HepG2 (cell line): ENCODE results near the gene HRC. TPM values are rescaled to one million over a fixed set of nuclear protein-coding genes. Genes with fewer than 3 reads are reported as not detected.

Source experiments
- CBX1 ChIP-seq: IDR thresholded peaks from one replicate; pipeline ENCODE4 v1.6.1; 2016; ENCODE audit warnings: antibody characterized with exemption, low read depth
- FOSL2 ChIP-seq: sonication (generic); formaldehyde crosslinking; IDR thresholded peaks from 2 replicates; pipeline ENCODE4 v1.4.0; 2020; ENCODE audit warnings: missing genetic modification reagents
- FOXO1 ChIP-seq: sonication (generic); formaldehyde crosslinking; IDR thresholded peaks from 2 replicates; pipeline ENCODE4 v1.4.0; 2020; ENCODE audit warnings: missing genetic modification reagents
- MEIS2 ChIP-seq: sonication (generic); formaldehyde crosslinking; IDR thresholded peaks from 2 replicates; pipeline ENCODE4 v1.9.0; 2021; ENCODE audit warnings: mild to moderate bottlenecking, missing genetic modification reagents
- NCOA5 ChIP-seq: sonication (generic); formaldehyde crosslinking; IDR thresholded peaks from 2 replicates; pipeline ENCODE4 v1.4.0; 2020; ENCODE audit warnings: missing genetic modification reagents
- NR2C2 ChIP-seq: sonication (generic); formaldehyde crosslinking; IDR thresholded peaks from 2 replicates; pipeline ENCODE4 v1.4.0; 2020; ENCODE audit warnings: missing genetic modification reagents, mild to moderate bottlenecking, moderate library complexity, borderline replicate concordance
- PCBP1 ChIP-seq: fragments of 200-400 bp; formaldehyde crosslinking; IDR thresholded peaks from 2 replicates; pipeline ENCODE4 v1.6.1; 2017; ENCODE audit warnings: mild to moderate bottlenecking, low read depth, low read length, borderline replicate concordance
- PHF5A ChIP-seq: IDR thresholded peaks from one replicate; pipeline ENCODE4 v1.6.1; 2018; ENCODE audit warnings: low read depth, missing genetic modification reagents; ENCODE audit not compliant: unreplicated experiment
- PRDM15 ChIP-seq: sonication (generic); formaldehyde crosslinking; IDR thresholded peaks from 2 replicates; pipeline ENCODE4 v1.4.0; 2020; ENCODE audit warnings: missing genetic modification reagents
- RELA ChIP-seq: sonication (generic); formaldehyde crosslinking; IDR thresholded peaks from 2 replicates; pipeline ENCODE4 v1.4.0; 2020; ENCODE audit warnings: missing genetic modification reagents
- STAG1 ChIP-seq: sonication (generic); formaldehyde crosslinking; IDR thresholded peaks from 2 replicates; pipeline ENCODE4 v1.4.0; 2020; ENCODE audit warnings: missing genetic modification reagents
- TP53 ChIP-seq: sonication (generic); formaldehyde crosslinking; conservative IDR thresholded peaks from 2 replicates; pipeline ENCODE4 v1.4.0; 2020; ENCODE audit warnings: missing genetic modification reagents
- YEATS2 ChIP-seq: sonication (generic); formaldehyde crosslinking; IDR thresholded peaks from 2 replicates; pipeline ENCODE4 v1.4.0; 2020; ENCODE audit warnings: missing genetic modification reagents, borderline replicate concordance
- ZBTB20 ChIP-seq: sonication (generic); formaldehyde crosslinking; IDR thresholded peaks from 2 replicates; pipeline ENCODE4 v1.8.1; 2023; ENCODE audit warnings: missing genetic modification reagents, low read depth, mild to moderate bottlenecking, borderline replicate concordance
- ZMAT3 ChIP-seq: sonication (generic); formaldehyde crosslinking; conservative IDR thresholded peaks from 2 replicates; pipeline ENCODE4 v1.7.0; 2021; ENCODE audit warnings: missing genetic modification reagents
- ZNF580 ChIP-seq: IDR thresholded peaks from 2 replicates; pipeline ENCODE4 v1.6.1; 2016; ENCODE audit warnings: low read depth, borderline replicate concordance
- ZNF780A ChIP-seq: sonication (generic); formaldehyde crosslinking; IDR thresholded peaks from 2 replicates; pipeline ENCODE4 v1.8.0; 2022; ENCODE audit warnings: mild to moderate bottlenecking, missing genetic modification reagents, moderate library complexity
- ZNF816 ChIP-seq: sonication (generic); formaldehyde crosslinking; IDR thresholded peaks from 2 replicates; pipeline ENCODE4 v1.8.0; 2022; ENCODE audit warnings: missing genetic modification reagents, mild to moderate bottlenecking, borderline replicate concordance
- polyA plus RNA-seq, 8 experiments: library from polyadenylated mRNA; depleted of rRNA in 3 of 8; stranded (reverse) in 7 of 8; unstranded in 1 of 8; fragments of >200 nt; fragmentation: Illumina TruSeq in 4 of 8; extraction: Trizol in 4 of 8; gene quantifications; 2 replicates each; pipeline versions ENCODE4 v1.2.1 to v1.2.3, GENCODE V29; 2011 to 2016; ENCODE audit warnings: low read depth in 4 of 8, missing spikeins in 1 of 8, mixed read lengths in 1 of 8; ENCODE audit not compliant: insufficient read depth in 1 of 8
- total RNA-seq, 5 experiments: library from RNA; depleted of rRNA; stranded (reverse); fragments of >200 nt; fragmentation: Illumina TruSeq; extraction: Trizol; gene quantifications; 2 replicates each; pipeline ENCODE4 v1.2.3, GENCODE V29; 2016; ENCODE audit warnings: low read depth in 1 of 5
- TF ChIP-seq, protein P1 (sequence below): sonication (generic); formaldehyde crosslinking; IDR thresholded peaks from 2 replicates; pipeline ENCODE4 v1.4.0; 2020; ENCODE audit warnings: mild to moderate bottlenecking, missing genetic modification reagents
- TF ChIP-seq, protein P2 (sequence below): sonication (generic); formaldehyde crosslinking; IDR thresholded peaks from 2 replicates; pipeline ENCODE4 v1.4.0; 2020; ENCODE audit warnings: missing genetic modification reagents, borderline replicate concordance
- TF ChIP-seq, protein P3 (sequence below): IDR thresholded peaks from 2 replicates; pipeline ENCODE4 v1.6.1; 2012; ENCODE audit warnings: inconsistent platforms

HRC gene
- total and polyA plus RNA-seq, 2 of the 13 experiments (the other 11 are each of a cell fraction or from before 2014, with no cell fraction given): 3.6 to 15.4 TPM

- TF ChIP-seq FOXO1 (CRISPR knock-in tag) (no peak), ZBTB20 (CRISPR knock-in tag) (peak; percentile 52; the same call in 1 of the 2 replicates), RELA (CRISPR knock-in tag) (no peak), TP53 (CRISPR knock-in tag) (no peak), NR2C2 (CRISPR knock-in tag) (peak; percentile 73), ZNF816 (CRISPR knock-in tag) (peak; percentile 47; the same call in 1 of the 2 replicates), NCOA5 (no peak), MEIS2 (peak; percentile 88; the same call in 1 of the 2 replicates), CBX1 (peak; percentile 65), ZNF780A (CRISPR knock-in tag) (no peak; the same call in 1 of the 2 replicates), ZMAT3 (CRISPR knock-in tag) (peak; percentile 94), PRDM15 (0 out of 2 replicates have a peak, but pooled peaks have one; percentile 29), YEATS2 (CRISPR knock-in tag) (no peak), PCBP1 (0 out of 2 replicates have a peak, but pooled peaks have one; percentile 18), PHF5A (CRISPR knock-in tag) (no peak), ZNF580 (CRISPR knock-in tag) (peak; percentile 60; the same call in 1 of the 2 replicates), STAG1 (no peak), FOSL2 (CRISPR knock-in tag) (peak; percentile 33; the same call in 1 of the 2 replicates)
- TF ChIP-seq, protein P1, sequence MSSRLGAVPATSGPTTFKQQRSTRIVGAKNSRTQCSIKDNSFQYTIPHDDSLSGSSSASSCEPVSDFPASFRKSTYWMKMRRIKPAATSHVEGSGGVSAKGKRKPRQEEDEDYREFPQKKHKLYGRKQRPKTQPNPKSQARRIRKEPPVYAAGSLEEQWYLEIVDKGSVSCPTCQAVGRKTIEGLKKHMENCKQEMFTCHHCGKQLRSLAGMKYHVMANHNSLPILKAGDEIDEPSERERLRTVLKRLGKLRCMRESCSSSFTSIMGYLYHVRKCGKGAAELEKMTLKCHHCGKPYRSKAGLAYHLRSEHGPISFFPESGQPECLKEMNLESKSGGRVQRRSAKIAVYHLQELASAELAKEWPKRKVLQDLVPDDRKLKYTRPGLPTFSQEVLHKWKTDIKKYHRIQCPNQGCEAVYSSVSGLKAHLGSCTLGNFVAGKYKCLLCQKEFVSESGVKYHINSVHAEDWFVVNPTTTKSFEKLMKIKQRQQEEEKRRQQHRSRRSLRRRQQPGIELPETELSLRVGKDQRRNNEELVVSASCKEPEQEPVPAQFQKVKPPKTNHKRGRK (CRISPR knock-in tag): no peak
- TF ChIP-seq, protein P2, sequence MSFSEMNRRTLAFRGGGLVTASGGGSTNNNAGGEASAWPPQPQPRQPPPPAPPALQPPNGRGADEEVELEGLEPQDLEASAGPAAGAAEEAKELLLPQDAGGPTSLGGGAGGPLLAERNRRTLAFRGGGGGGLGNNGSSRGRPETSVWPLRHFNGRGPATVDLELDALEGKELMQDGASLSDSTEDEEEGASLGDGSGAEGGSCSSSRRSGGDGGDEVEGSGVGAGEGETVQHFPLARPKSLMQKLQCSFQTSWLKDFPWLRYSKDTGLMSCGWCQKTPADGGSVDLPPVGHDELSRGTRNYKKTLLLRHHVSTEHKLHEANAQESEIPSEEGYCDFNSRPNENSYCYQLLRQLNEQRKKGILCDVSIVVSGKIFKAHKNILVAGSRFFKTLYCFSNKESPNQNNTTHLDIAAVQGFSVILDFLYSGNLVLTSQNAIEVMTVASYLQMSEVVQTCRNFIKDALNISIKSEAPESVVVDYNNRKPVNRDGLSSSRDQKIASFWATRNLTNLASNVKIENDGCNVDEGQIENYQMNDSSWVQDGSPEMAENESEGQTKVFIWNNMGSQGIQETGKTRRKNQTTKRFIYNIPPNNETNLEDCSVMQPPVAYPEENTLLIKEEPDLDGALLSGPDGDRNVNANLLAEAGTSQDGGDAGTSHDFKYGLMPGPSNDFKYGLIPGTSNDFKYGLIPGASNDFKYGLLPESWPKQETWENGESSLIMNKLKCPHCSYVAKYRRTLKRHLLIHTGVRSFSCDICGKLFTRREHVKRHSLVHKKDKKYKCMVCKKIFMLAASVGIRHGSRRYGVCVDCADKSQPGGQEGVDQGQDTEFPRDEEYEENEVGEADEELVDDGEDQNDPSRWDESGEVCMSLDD: peak; percentile 41; the same call in 1 of the 2 replicates
- TF ChIP-seq, protein P3, sequence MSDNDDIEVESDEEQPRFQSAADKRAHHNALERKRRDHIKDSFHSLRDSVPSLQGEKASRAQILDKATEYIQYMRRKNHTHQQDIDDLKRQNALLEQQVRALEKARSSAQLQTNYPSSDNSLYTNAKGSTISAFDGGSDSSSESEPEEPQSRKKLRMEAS: peak; percentile 98
Measured at GRCh38 chr19:49118565-49119410, 36.4 kb downstream of the HRC start, which contains the start of gene C19orf73 (continued).
